HG03103 (cell line): ENCODE measurements around the gene MAST3.

Experiments
- ATAC-seq: cut with Tn5 transposase; IDR thresholded peaks from one replicate; pipeline ENCODE4 v1.9.1; 2021; ENCODE audit warnings: low read depth; ENCODE audit not compliant: unreplicated experiment

Gene MAST3

GRCh38 chr19:18109733-18110608 is 12.4 kb downstream of the MAST3 start:
- no peak for ATAC-seq

GRCh38 chr19:18110609-18111232 is 13.1 kb downstream of the MAST3 start:
- ATAC-seq, result no peak

DNA sequence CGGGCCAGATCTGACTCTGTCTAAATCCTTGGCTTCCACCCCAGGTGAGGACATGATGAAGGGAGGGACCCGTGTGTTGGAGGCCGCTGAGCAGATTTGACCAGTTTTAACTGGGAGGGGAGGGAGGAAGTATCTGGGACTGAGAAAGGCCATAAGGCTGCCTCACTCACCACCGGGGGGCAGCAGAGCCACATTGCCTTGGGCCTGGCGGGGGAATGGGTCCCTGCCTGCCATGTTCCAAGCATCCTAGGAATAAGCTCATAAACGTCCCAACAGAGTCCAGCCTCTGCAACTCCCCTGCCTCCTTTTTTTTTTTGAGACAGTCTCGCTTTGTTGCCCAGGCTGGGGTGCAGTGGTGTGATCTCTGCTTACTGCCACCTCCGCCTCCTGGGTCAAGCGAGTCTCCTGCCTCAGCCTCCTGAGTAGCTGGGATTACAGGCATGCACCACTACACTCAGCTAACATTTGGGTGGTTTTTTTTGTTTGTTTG is 15.5 kb downstream of the MAST3 start:
- ATAC-seq, result no peak

- no peak for ATAC-seq
Measured at GRCh38 chr19:18113827-18114226, 16.2 kb downstream of the MAST3 start.

- ATAC-seq, result no peak
Measured at GRCh38 chr19:18114483-18114882, 16.9 kb downstream of the MAST3 start.

DNA sequence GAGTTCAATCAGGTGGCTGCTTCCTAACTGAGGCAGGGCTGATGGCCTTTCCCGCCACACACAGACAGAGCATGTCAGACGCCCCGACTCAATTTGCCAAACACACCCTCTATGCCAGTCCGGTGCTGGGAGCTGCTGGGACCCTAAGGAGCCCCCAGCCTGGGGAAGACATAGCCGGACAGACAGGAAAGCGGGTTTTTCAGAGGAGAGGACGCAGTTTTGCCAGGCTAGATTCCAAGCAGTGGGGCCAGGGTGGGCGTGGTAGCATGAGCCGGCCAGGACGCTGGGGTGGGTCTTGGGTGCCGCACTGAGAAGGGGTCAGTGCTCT is 19.8 kb downstream of the MAST3 start:
- ATAC-seq, result no peak

- ATAC-seq, result peak; percentile 70
Measured at GRCh38 chr19:18117692-18118378, 20.3 kb downstream of the MAST3 start.

DNA sequence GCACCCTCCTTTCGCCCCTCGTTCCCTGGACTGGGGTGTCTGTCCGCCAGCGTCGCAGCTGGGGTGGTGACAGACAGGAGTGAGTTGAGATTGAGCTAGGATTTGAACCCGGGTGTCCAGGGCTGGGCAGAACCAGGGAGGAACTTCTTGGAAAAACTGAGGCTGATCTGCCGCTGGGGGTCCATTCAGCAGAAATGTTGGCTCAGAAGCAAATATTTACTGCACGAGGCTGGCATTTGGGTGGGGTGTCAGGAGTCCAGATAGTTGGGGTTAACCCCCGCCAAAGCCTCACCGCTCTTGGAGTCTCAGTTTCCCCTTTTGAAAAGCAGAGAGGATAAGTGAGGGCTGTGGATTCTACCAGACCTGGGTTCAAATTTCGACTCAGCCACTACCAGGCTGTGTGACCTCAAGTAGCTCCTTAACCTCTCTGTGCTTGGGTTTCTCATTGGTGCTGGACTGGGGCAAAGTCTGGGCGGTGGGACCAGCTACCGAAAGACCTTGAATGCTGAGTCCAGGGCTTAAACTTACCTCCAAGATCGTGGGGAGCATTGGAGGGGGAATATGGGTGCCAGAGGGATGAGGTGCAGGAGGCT is 20.9 kb downstream of the MAST3 start:
- no peak for ATAC-seq

- ATAC-seq, result no peak
Measured at GRCh38 chr19:18119013-18119716, 21.6 kb downstream of the MAST3 start.

GRCh38 chr19:18119717-18120105 is 22.1 kb downstream of the MAST3 start:
- ATAC-seq, result no peak

- ATAC-seq, result no peak
Measured at GRCh38 chr19:18120127-18120526, 22.5 kb downstream of the MAST3 start.

GRCh38 chr19:18121166-18121565 is 23.6 kb downstream of the MAST3 start:
- ATAC-seq, result no peak

GRCh38 chr19:18122424-18122823 is 24.8 kb downstream of the MAST3 start:
- no peak for ATAC-seq

DNA sequence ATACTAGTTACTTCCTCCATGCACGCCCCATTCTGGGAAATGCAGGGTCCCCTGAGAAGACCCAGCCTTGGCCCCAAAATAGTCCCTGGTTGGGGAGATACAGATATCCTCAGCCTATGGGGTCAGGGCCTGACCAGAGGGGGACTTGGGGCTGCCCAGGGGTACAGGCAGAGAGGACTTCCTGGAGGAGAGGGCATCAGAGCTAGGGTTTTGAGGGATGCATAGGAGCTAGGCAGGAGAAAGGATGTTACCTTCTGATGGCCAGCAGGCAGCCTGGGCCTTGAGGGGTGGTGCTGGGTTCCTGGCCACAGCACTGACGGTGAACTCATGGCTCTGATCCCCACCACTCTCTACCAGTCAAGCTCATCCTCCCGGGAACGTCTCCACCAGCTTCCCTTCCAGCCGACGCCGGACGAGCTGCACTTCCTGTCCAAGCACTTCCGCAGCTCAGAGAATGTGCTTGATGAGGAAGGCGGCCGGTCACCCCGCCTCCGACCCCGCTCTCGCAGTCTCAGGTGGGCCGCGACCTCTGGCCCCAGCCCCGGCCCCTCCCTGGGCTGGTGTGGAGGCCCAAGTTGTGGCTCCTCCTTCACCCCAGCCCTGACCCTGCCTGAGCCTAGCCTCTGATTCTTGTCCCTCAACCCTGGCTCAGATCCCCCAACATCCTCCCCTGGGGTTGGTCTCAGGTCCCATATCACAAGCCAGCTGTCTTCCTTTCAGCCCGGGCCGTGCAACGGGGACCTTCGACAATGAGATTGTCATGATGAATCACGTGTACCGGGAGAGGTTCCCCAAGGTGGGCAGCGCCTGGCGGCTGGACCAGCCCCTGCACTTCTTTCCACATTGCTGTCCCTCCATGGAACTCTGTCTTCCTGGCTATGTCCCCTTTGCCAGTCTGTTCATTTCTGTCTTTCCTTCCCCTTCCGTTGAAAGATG is 25.6 kb downstream of the MAST3 start:
- no peak for ATAC-seq

- ATAC-seq, result no peak
Measured at GRCh38 chr19:18123819-18124218, 26.2 kb downstream of the MAST3 start.

GRCh38 chr19:18126097-18126496 is 28.5 kb downstream of the MAST3 start:
- ATAC-seq, result no peak

DNA sequence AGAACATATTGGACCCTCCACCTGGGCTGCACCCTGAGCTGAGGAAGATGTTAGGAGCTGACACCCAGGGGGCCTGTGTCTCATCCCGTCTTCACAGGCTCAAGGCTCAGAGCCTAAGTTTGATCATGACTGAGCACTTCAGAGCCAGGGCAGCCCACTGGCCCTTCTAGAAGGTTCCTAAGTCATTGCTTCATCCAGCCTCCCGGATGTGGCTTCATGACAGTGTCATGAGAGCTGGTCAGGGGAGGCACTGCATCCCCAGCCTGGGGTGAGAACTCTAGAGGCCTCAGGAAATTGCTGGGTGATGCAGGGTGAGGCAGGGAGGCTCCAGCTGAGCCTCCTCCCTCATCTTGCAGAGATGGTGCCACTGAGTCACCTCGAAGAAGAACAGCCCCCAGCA is 30.5 kb downstream of the MAST3 start:
- ATAC-seq, result no peak

DNA sequence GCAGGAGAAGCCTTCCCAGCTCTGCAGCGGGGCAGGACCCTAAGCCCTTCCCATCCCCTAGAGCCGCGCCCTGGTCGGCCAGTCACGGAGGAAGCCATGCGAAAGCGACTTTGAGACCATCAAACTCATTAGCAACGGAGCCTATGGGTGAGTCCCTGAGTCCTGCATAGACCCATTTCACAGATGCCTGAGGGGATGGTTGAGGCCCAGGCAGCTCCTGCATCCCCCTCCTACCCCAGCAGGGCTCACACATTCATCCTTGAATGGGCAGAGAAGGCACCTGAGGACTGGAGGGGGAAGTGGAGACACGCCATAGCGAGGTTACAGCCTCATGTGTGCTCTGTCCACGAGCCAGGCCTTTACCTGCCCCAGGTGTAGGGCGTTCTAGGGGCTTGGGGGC is 31.2 kb downstream of the MAST3 start:
- ATAC-seq, result no peak

DNA sequence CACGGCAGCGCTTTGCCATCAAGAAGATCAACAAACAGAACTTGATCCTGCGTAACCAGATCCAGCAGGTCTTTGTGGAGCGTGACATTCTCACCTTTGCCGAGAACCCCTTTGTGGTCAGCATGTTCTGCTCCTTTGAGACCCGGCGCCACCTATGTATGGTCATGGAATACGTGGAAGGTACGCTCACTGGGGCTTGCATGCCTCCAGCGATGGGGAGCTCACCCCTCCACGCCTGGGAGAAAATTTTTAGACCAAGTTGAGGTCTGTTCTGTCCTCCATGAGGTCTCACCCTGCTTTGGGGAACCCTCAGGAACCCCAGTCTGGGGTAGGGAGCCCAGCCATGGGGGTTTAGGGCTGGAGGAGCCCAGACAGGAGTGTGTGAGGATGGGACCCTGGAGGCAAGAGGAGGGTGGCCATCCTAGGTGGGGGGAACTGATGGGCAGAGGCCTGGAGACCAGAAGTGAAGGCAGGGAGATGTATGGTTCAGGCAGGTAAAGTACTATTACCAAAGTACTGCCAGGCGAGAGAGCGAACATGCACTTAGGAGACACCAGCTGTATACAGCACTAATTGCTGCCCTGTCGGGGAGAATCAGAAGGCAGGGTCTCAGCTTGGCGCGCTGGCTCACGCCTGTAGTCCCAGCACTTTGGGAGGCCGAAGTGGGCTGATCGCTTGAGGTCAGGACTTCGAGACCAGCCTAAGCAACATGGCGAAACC is 33.1 kb downstream of the MAST3 start:
- no peak for ATAC-seq
